HCT116 (cell line): ENCODE measurements around the gene RIOK2. TPM values are rescaled to one million over a fixed set of nuclear protein-coding genes. Genes with fewer than 3 reads are reported as not detected.

Experiments
- ATAC-seq: fragments of 200-7000 bp; cut with Tn5 transposase; 2 replicates; pipeline ENCODE4 v1.9.1; 2020; ENCODE audit warnings: mild to moderate bottlenecking, moderate library complexity
- BruUV-seq: library from RNA; stranded (reverse); fragments of 400-500 nt; replicated peaks from 2 replicates; lab custom pipeline; 2021; lab: Mats Ljungman, UMichigan
- CTCF ChIA-PET: fragments of 300-600 bp; sonication (Branson Sonifier 250); formaldehyde crosslinking; loops from one replicate; lab custom pipeline; 2021; ENCODE audit warnings: antibody characterized with exemption; lab: Charles Lee
- POLR2A ChIA-PET: fragments of 300-600, 350-600 bp; sonication (Branson Sonifier 250); formaldehyde crosslinking; loops from one replicate; lab custom pipeline; 2021; ENCODE audit warnings: antibody characterized with exemption; lab: Charles Lee
- RAD21 ChIA-PET, 2 experiments: fragments of 300-600 bp; sonication (Branson Sonifier 250); formaldehyde crosslinking; loops; one replicate each; lab custom pipeline; 2023; ENCODE audit warnings: low total read pairs in 2 of 2; ENCODE audit not compliant: uncharacterized antibody in 2 of 2, unreplicated experiment in 2 of 2, low non-redundant PET in 1 of 2; lab: Charles Lee
- DNase-seq: peaks from one replicate; pipeline ENCODE4 v3.0.0-alpha.2; 2010; ENCODE audit warnings: low read depth, low spot score
- H2AFZ ChIP-seq: fragments of 200-600 bp; shearing (Covaris generic), sonication (generic); 2 replicates; pipeline ENCODE4 v1.6.1; 2017; ENCODE audit warnings: low read depth, mixed run types, mixed read lengths, antibody characterized with exemption, low read length; ENCODE audit not compliant: poor library complexity, severe bottlenecking
- H3K27ac ChIP-seq: 2 replicates; pipeline ENCODE4 v1.5.1; 2012; ENCODE audit warnings: low read depth, low read length
- H3K27me3 ChIP-seq: fragments of 200-600 bp; sonication (generic); 2 replicates; pipeline ENCODE4 v1.6.1; 2016; ENCODE audit warnings: mixed run types, low read length, mixed read lengths; ENCODE audit not compliant: insufficient read depth
- H3K36me3 ChIP-seq, 2 experiments: fragments of 200-500 bp in 1 of 2; fragments of 200-600 bp in 1 of 2; sonication (Bioruptor generic) in 1 of 2; sonication (generic) in 1 of 2; 2 replicates each; pipeline versions ENCODE4 v1.5.1 to v1.6.1; 2014 to 2016; ENCODE audit warnings: low read length in 2 of 2, inconsistent platforms in 1 of 2, mixed read lengths in 1 of 2, mixed run types in 1 of 2; ENCODE audit not compliant: insufficient read depth in 2 of 2, control insufficient read depth in 1 of 2
- H3K4me1 ChIP-seq, 2 experiments: fragments of 200-600 bp in 1 of 2; sonication (generic) in 1 of 2; 2 replicates each; pipeline versions ENCODE4 v1.5.1 to v1.6.1; 2012 to 2017; ENCODE audit warnings: low read length in 2 of 2, inconsistent platforms in 1 of 2, mild to moderate bottlenecking in 1 of 2, mixed read lengths in 1 of 2, mixed run types in 1 of 2, moderate library complexity in 1 of 2; ENCODE audit not compliant: insufficient read depth in 2 of 2, control insufficient read depth in 1 of 2
- H3K4me2 ChIP-seq: fragments of 200-600 bp; sonication (generic); 2 replicates; pipeline ENCODE4 v1.6.1; 2017; ENCODE audit warnings: mixed run types, low read length, mixed read lengths
- H3K4me3 ChIP-seq, 2 experiments: fragments of 200-600 bp in 1 of 2; sonication (generic) in 1 of 2; replicated peaks in 1 of 2; 2 replicates each; pipeline ENCODE4 v1.5.1; 2011 to 2016; ENCODE audit warnings: low read length in 2 of 2, control low read depth in 1 of 2, low read depth in 1 of 2, mild to moderate bottlenecking in 1 of 2, mixed read lengths in 1 of 2, mixed run types in 1 of 2
- H3K79me2 ChIP-seq: fragments of 200-600 bp; sonication (generic); 2 replicates; pipeline ENCODE4 v1.6.1; 2017; ENCODE audit warnings: mild to moderate bottlenecking, mixed run types, low read length, moderate library complexity, mixed read lengths; ENCODE audit not compliant: insufficient read depth
- H3K9ac ChIP-seq: fragments of 200-600 bp; sonication (generic); 2 replicates; pipeline ENCODE4 v1.6.1; 2016; ENCODE audit warnings: low read length, mixed read lengths
- H3K9me2 ChIP-seq: fragments of 200-600 bp; sonication (generic), shearing (Covaris generic); 2 replicates; pipeline ENCODE4 v1.6.1; 2017; ENCODE audit warnings: mixed run types, mild to moderate bottlenecking, moderate library complexity; ENCODE audit not compliant: insufficient read depth
- H3K9me3 ChIP-seq, 2 experiments: fragments of 200-500 bp in 1 of 2; fragments of 200-600 bp in 1 of 2; sonication (Bioruptor generic) in 1 of 2; sonication (generic) in 1 of 2; 2 replicates each; pipeline ENCODE4 v1.6.1; 2014 to 2017; ENCODE audit warnings: low read length in 2 of 2, mixed read lengths in 2 of 2, inconsistent platforms in 1 of 2, low read depth in 1 of 2, mild to moderate bottlenecking in 1 of 2, mixed run types in 1 of 2, moderate library complexity in 1 of 2; ENCODE audit not compliant: control insufficient read depth in 1 of 2, insufficient read depth in 1 of 2
- H4K20me1 ChIP-seq: fragments of 200-600 bp; sonication (generic), shearing (Covaris generic); 2 replicates; pipeline ENCODE4 v1.6.1; 2017; ENCODE audit warnings: mixed run types, mild to moderate bottlenecking, moderate library complexity; ENCODE audit not compliant: insufficient read depth
- CBX3 ChIP-seq: IDR thresholded peaks from 2 replicates; pipeline ENCODE4 v1.6.1; 2012; ENCODE audit warnings: low read depth
- ELF1 ChIP-seq: IDR thresholded peaks from 2 replicates; pipeline ENCODE4 v1.6.1; 2012; ENCODE audit warnings: low read depth, borderline replicate concordance
- EZH2phosphoT487 ChIP-seq: fragments of 200-600 bp; IDR thresholded peaks from 2 replicates; pipeline ENCODE4 v1.6.1; 2018; ENCODE audit warnings: antibody characterized with exemption, borderline replicate concordance
- FOSL1 ChIP-seq: IDR thresholded peaks from 2 replicates; pipeline ENCODE4 v1.6.1; 2012; ENCODE audit warnings: low read depth
- RAD21 ChIP-seq: IDR thresholded peaks from 2 replicates; pipeline ENCODE4 v1.6.1; 2012; ENCODE audit warnings: low read depth, mild to moderate bottlenecking
- SIN3A ChIP-seq: IDR thresholded peaks from 2 replicates; pipeline ENCODE4 v1.6.1; 2012; ENCODE audit warnings: low read depth
- SP1 ChIP-seq: IDR thresholded peaks from 2 replicates; pipeline ENCODE4 v1.6.1; 2012; ENCODE audit warnings: low read depth
- SRF ChIP-seq: IDR thresholded peaks from 2 replicates; pipeline ENCODE4 v1.6.1; 2012; ENCODE audit warnings: low read depth
- TCF7L2 ChIP-seq: IDR thresholded peaks from 2 replicates; pipeline ENCODE4 v1.7.0; 2011; ENCODE audit warnings: borderline replicate concordance, inconsistent platforms; ENCODE audit not compliant: insufficient read depth, insufficient read length; ENCODE audit errors: extremely low read depth
- YY1 ChIP-seq: IDR thresholded peaks from 2 replicates; pipeline ENCODE4 v1.6.1; 2011; ENCODE audit warnings: low read length, low read depth, moderate library complexity, mild to moderate bottlenecking; ENCODE audit not compliant: insufficient replicate concordance; ENCODE audit errors: extremely low read depth
- ZFX ChIP-seq: fragments of 450-650 bp; IDR thresholded peaks from 2 replicates; pipeline ENCODE4 v1.6.1; 2017
- intact Hi-C: fragments of 100-400 bp; cut with micrococcal nuclease; formaldehyde crosslinking; loops from 2 replicates; pipeline ENCODE4 v1.10.0; 2022
- total RNA-seq: library from RNA; stranded (reverse); gene quantifications from one replicate; pipeline ENCODE4 v1.2.1, GENCODE V29; 2021; ENCODE audit not compliant: unreplicated experiment
- TF ChIP-seq, protein P1 (sequence below), 3 experiments: fragments of 200-600 bp in 1 of 3; sonication (generic) in 1 of 3; IDR thresholded peaks in 2 of 3; conservative IDR thresholded peaks in 1 of 3; 2 replicates each; pipeline ENCODE4 v1.5.1; 2012 to 2017; ENCODE audit warnings: low read depth in 2 of 3, low read length in 2 of 3, antibody characterized with exemption in 1 of 3, borderline replicate concordance in 1 of 3, control low read depth in 1 of 3, mild to moderate bottlenecking in 1 of 3, mixed read lengths in 1 of 3, mixed run types in 1 of 3, moderate library complexity in 1 of 3; ENCODE audit not compliant: insufficient read depth in 1 of 3
- TF ChIP-seq, protein P2 (sequence below): IDR thresholded peaks from 2 replicates; pipeline ENCODE4 v1.6.1; 2012; ENCODE audit warnings: low read depth

RIOK2 gene
- total RNA-seq, 1 experiment from 2014 or later = 27.1 TPM

DNA sequence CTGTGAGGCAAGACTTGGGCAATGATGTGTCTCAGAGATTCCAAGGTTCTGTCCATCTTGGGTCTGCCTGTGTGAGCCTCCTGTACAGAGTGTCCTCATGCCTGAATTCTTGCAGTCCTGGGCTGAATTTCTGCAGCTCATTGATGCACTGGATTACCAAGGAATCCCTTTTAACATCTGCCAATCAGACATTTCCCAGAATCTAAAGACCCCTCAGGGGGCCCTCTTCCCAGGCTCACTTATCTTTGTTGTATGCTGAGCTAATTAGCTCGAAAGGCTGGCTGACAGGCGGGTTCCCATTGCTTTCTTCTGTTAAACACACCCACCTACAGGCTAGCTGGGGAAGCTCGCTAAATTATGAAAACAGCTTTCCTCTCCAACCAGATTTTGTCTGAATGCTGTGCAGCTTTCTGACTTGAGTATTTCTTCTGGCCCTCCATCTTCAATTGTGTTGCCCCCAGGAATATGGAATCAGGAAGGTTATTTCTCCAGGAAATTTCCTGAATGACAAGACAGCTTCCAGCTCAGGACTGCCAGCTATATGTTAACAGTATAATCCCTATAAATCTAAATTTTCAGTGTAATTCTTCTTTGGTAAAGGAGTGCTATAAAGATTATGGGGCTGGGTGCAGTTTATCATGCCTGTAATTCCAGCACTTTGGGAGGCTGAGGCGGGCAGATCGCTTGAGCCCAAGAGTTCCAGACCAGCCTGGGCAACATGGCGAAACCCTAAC, 40.4 kb downstream of the RIOK2 start, which contains the start of gene LIX1:
Gene LIX1 (minus strand): TSS at position 91 of the 734 bp plus-strand sequence. CDS start 35 bp downstream, at position 56.
- H3K27ac ChIP-seq = no peak within 1 kb of the TSS
- H3K9me3 ChIP-seq = no peaks in the 10 kb centered on the region
- no peaks in the 10 kb centered on the region for H3K27me3 ChIP-seq
- no peaks in the 10 kb centered on the region for H3K79me2 ChIP-seq
- no TSS peak for BruUV-seq
- H3K9ac ChIP-seq = no peak within 1 kb of the TSS
- TF ChIP-seq RAD21 (peak; percentile 81), SRF (no peak), SIN3A (no peak)
- TF ChIP-seq, protein P1, sequence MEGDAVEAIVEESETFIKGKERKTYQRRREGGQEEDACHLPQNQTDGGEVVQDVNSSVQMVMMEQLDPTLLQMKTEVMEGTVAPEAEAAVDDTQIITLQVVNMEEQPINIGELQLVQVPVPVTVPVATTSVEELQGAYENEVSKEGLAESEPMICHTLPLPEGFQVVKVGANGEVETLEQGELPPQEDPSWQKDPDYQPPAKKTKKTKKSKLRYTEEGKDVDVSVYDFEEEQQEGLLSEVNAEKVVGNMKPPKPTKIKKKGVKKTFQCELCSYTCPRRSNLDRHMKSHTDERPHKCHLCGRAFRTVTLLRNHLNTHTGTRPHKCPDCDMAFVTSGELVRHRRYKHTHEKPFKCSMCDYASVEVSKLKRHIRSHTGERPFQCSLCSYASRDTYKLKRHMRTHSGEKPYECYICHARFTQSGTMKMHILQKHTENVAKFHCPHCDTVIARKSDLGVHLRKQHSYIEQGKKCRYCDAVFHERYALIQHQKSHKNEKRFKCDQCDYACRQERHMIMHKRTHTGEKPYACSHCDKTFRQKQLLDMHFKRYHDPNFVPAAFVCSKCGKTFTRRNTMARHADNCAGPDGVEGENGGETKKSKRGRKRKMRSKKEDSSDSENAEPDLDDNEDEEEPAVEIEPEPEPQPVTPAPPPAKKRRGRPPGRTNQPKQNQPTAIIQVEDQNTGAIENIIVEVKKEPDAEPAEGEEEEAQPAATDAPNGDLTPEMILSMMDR (IDR thresholded peaks at IDR 0.05 in 2 of 3, conservative IDR thresholded peaks at IDR 0.05 in 1 of 3; ENCODE audit: borderline replicate concordance in 1 of 3, insufficient read depth in 1 of 3, low read depth in 2 of 3, low read length in 2 of 3) = peak; percentile 55 to 66 (median 63); a peak in 5 of 6 replicates
- H3K4me1 ChIP-seq = no peaks in the 10 kb centered on the region
- intact Hi-C loops = loop anchor here (1.0 to 5.0 kb wide), 3 partner anchors 145 to 390 kb away; no protein-coding TSS in a partner anchor
- H2AFZ ChIP-seq = peak within 1 kb of the TSS; percentile 19
- no peak within 1 kb of the TSS for H3K4me3 ChIP-seq
- ChIA-PET RAD21 (interaction anchor here (0.6 to 1.6 kb wide), 7 partner anchors 145 to 528 kb away, joined by 3 to 9 read pairs (median 4); no protein-coding TSS in a partner anchor), POLR2A (interaction anchor here (1.3 kb wide), 1 partner anchor 333 kb away, joined by 3 read pairs; no protein-coding TSS in a partner anchor), CTCF (interaction anchor here (0.8 to 3.9 kb wide), 9 partner anchors 99 to 529 kb away, joined by 3 to 35 read pairs (median 5); no protein-coding TSS in a partner anchor)
- H3K36me3 ChIP-seq = no peaks in the 10 kb centered on the region
- ATAC-seq (peak; percentile 90), DNase-seq (no peak)
- no peak within 1 kb of the TSS for H3K4me2 ChIP-seq
- no peaks in the 10 kb centered on the region for H3K9me2 ChIP-seq
- H4K20me1 ChIP-seq = no peaks in the 10 kb centered on the region

DNA sequence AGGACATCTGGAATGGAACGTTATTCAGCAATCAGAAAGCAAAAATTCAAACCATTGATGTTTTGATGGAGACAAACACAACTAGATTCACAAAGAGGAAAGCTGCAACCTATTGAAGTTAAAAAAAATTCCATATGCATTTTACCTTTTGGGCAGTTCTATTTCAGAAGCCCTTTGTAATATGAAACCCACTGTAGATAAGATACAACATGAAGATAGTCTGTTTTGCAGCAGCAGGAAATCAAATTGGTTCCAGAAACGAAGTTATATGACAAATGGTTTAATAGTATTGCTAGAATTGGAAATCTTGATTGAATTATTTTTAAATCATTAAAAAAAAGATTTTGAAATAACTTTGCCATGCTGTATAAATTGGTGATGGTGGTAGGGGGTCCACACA, 41.5 kb downstream of the RIOK2 start:
- no peaks in the 10 kb centered on the region for H4K20me1 ChIP-seq
- no peak for ATAC-seq
- H3K9me2 ChIP-seq = no peaks in the 10 kb centered on the region
- DNase-seq = no peak
- H2AFZ ChIP-seq = no peak overlapping the region
- H3K4me1 ChIP-seq = no peaks in the 10 kb centered on the region
- no peak overlapping the region for H3K27ac ChIP-seq
- H3K79me2 ChIP-seq = no peaks in the 10 kb centered on the region
- H3K36me3 ChIP-seq = no peaks in the 10 kb centered on the region
- H3K4me2 ChIP-seq = no peak overlapping the region
- CTCF ChIA-PET = interaction anchor here (1.7 to 3.9 kb wide), 5 partner anchors 144 to 528 kb away, joined by 5 to 35 read pairs (median 17); no protein-coding TSS in a partner anchor
- intact Hi-C loops = loop anchor here (5.0 kb wide), 2 partner anchors 144 to 389 kb away; no protein-coding TSS in a partner anchor
- BruUV-seq = no TSS peak
- POLR2A ChIA-PET = interaction anchor here (0.5 kb wide), 1 partner anchor 38 kb away, joined by 3 read pairs; no protein-coding TSS in a partner anchor
- no peaks in the 10 kb centered on the region for H3K9me3 ChIP-seq
- H3K27me3 ChIP-seq = no peaks in the 10 kb centered on the region
- RAD21 ChIA-PET = no interaction called here
- no peak overlapping the region for H3K9ac ChIP-seq
- no peak overlapping the region for H3K4me3 ChIP-seq
- TF ChIP-seq ZFX = no peak
- TF ChIP-seq SP1 = no peak
- TF ChIP-seq YY1 = no peak
- TF ChIP-seq ELF1 = no peak
- TF ChIP-seq EZH2phosphoT487 = no peak
- no peak for TF ChIP-seq RAD21
- TF ChIP-seq, protein P2, sequence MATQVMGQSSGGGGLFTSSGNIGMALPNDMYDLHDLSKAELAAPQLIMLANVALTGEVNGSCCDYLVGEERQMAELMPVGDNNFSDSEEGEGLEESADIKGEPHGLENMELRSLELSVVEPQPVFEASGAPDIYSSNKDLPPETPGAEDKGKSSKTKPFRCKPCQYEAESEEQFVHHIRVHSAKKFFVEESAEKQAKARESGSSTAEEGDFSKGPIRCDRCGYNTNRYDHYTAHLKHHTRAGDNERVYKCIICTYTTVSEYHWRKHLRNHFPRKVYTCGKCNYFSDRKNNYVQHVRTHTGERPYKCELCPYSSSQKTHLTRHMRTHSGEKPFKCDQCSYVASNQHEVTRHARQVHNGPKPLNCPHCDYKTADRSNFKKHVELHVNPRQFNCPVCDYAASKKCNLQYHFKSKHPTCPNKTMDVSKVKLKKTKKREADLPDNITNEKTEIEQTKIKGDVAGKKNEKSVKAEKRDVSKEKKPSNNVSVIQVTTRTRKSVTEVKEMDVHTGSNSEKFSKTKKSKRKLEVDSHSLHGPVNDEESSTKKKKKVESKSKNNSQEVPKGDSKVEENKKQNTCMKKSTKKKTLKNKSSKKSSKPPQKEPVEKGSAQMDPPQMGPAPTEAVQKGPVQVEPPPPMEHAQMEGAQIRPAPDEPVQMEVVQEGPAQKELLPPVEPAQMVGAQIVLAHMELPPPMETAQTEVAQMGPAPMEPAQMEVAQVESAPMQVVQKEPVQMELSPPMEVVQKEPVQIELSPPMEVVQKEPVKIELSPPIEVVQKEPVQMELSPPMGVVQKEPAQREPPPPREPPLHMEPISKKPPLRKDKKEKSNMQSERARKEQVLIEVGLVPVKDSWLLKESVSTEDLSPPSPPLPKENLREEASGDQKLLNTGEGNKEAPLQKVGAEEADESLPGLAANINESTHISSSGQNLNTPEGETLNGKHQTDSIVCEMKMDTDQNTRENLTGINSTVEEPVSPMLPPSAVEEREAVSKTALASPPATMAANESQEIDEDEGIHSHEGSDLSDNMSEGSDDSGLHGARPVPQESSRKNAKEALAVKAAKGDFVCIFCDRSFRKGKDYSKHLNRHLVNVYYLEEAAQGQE = no peak
- TF ChIP-seq TCF7L2 = no peak
- TF ChIP-seq CBX3 = no peak
- TF ChIP-seq FOSL1 = no peak
